Neural crest cell (in vitro differentiated cells): ENCODE results near the gene CCDC110. TPM values are rescaled to one million over a fixed set of nuclear protein-coding genes. Genes with fewer than 3 reads are reported as not detected.
"Not testable (repeated sequence)": the region's sequence is repeated elsewhere in the genome, so short reads cannot be mapped to it uniquely, and the experiment has no call there.

Experiments
- DNase-seq: peaks from one replicate; pipeline ENCODE4 v3.0.0; 2021; ENCODE audit warnings: low read depth, mixed read lengths, low spot score
- H3K27ac Mint-ChIP-seq: one replicate; pipeline ENCODE4 v1.8.0; 2021; ENCODE audit warnings: mild to moderate bottlenecking, mixed read lengths; ENCODE audit not compliant: unreplicated experiment
- H3K27me3 Mint-ChIP-seq: 2 replicates; pipeline ENCODE4 v1.8.0; 2021; ENCODE audit warnings: low read depth, mild to moderate bottlenecking, mixed read lengths
- H3K36me3 Mint-ChIP-seq: 2 replicates; pipeline ENCODE4 v1.8.0; 2021; ENCODE audit warnings: low read depth, mild to moderate bottlenecking, mixed read lengths
- H3K4me1 Mint-ChIP-seq: 2 replicates; pipeline ENCODE4 v1.8.0; 2021; ENCODE audit warnings: mixed read lengths
- H3K4me3 Mint-ChIP-seq: one replicate; pipeline ENCODE4 v1.8.0; 2021; ENCODE audit warnings: mild to moderate bottlenecking, mixed read lengths
- H3K9me3 Mint-ChIP-seq: 2 replicates; pipeline ENCODE4 v1.8.0; 2021; ENCODE audit warnings: mixed read lengths
- total RNA-seq: library from RNA; stranded (reverse); gene quantifications from 2 replicates; pipeline ENCODE4 v1.2.1, GENCODE V29; 2021
- TF ChIP-seq, protein P1 (sequence below): fragments of 200-600 bp; sonication (generic); conservative IDR thresholded peaks from 2 replicates; pipeline ENCODE4 v1.5.0; 2021; ENCODE audit warnings: antibody characterized with exemption, mild to moderate bottlenecking

Gene CCDC110
- total RNA-seq, 1 donor from 2014 or later = 0.16 TPM

- DNase-seq = no peak
- Mint-ChIP-seq H3K27ac (no peak overlapping the region), H3K9me3 (no peaks in the 10 kb centered on the region), H3K36me3 (no peaks in the 10 kb centered on the region), H3K4me1 (no peaks in the 10 kb centered on the region), H3K4me3 (no peak overlapping the region), H3K27me3 (no peaks in the 10 kb centered on the region)
- TF ChIP-seq, protein P1, sequence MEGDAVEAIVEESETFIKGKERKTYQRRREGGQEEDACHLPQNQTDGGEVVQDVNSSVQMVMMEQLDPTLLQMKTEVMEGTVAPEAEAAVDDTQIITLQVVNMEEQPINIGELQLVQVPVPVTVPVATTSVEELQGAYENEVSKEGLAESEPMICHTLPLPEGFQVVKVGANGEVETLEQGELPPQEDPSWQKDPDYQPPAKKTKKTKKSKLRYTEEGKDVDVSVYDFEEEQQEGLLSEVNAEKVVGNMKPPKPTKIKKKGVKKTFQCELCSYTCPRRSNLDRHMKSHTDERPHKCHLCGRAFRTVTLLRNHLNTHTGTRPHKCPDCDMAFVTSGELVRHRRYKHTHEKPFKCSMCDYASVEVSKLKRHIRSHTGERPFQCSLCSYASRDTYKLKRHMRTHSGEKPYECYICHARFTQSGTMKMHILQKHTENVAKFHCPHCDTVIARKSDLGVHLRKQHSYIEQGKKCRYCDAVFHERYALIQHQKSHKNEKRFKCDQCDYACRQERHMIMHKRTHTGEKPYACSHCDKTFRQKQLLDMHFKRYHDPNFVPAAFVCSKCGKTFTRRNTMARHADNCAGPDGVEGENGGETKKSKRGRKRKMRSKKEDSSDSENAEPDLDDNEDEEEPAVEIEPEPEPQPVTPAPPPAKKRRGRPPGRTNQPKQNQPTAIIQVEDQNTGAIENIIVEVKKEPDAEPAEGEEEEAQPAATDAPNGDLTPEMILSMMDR = no peak
Measured at GRCh38 chr4:185514182-185514697, 42.7 kb upstream of the CCDC110 start.

DNA sequence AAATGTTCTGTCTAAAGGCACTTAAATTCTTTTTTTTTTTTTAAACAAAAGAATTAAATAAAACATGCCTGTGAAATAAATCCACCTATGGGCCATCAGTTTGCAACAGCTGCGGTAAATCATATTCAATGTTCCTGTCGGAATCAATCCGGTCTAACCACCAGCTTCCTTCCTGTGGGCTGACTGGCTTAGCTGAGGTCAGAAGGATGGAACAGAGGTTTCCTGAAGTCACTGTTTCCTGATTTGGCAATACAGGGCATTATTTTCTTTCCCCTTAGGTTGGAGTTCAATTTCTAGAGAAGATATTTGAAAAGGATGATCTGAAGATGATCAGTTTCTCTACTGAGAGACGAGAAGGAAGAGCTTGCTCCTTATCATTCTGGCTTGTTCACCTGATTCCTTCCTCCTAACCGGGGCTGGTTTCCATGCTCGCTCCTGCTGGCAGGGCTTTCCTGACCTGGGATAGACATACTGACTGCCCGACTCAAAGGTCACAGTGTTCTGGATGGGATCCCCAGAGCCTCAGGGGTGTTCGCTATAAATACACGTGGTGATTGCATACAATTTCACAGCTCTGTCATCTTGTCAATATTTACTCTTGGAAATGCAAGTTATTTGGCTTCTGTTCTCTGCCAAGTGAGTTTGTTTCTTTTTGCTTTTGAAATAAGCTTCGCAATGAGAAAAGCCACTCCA, 42.1 kb upstream of the CCDC110 start:
- no peaks in the 10 kb centered on the region for H3K36me3 Mint-ChIP-seq

DNA sequence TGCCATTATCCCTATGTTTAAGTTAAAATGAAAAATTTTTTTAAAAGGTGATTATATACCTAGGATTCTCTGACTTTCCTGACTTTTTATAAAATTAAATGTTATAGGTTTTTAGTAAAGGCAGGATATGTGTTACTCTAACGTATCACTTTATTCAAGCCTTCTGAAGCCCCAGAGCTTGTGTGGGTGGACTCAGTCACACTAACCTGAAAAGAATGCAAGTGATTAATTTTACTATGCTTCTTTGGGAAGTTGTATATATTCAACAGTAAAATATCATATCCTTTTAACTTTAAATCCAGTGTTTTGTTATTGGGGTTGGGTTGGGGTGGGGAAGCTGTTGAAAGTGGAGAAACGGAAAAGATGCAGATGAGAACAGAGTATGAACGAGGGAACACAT, 41.0 kb upstream of the CCDC110 start:
- no peaks in the 10 kb centered on the region for H3K9me3 Mint-ChIP-seq

More for the DNA sequence above, 42.1 kb upstream of the CCDC110 start:
- Mint-ChIP-seq H3K9me3 (no peaks in the 10 kb centered on the region), H3K4me1 (no peaks in the 10 kb centered on the region), H3K27ac (no peak overlapping the region), H3K27me3 (no peaks in the 10 kb centered on the region), H3K4me3 (no peak overlapping the region)
- TF ChIP-seq, protein P1 = no peak
- no peak for DNase-seq

DNA sequence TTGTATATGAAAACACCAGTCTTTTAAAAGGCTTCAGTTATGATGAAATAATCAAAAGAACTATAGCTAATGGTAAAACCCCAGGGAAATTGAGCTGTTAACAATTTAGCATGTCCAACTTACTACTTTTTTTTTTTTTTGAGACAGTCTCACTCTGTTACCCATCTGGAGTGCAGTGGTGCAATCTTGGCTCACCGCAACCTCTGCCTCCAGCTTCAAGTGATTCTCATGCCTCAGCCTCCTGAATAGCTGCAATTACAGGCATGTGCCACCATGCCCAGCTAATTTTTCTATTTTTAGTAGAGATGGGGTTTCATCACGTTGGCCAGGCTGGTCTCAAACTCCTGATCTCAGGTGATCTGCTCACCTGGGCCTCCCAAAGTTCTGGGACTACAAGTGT, 39.7 kb upstream of the CCDC110 start:
- H3K4me1 Mint-ChIP-seq, DNase-seq, H3K4me3 Mint-ChIP-seq, H3K27ac Mint-ChIP-seq, H3K27me3 Mint-ChIP-seq, H3K9me3 Mint-ChIP-seq, H3K36me3 Mint-ChIP-seq: not testable (repeated sequence)

More for the DNA sequence above, 41.0 kb upstream of the CCDC110 start:
- TF ChIP-seq, protein P1 = no peak
- no peak overlapping the region for H3K4me3 Mint-ChIP-seq
- DNase-seq = no peak
- no peak overlapping the region for H3K27ac Mint-ChIP-seq
- H3K27me3 Mint-ChIP-seq = no peaks in the 10 kb centered on the region
- H3K4me1 Mint-ChIP-seq = no peaks in the 10 kb centered on the region
- no peaks in the 10 kb centered on the region for H3K36me3 Mint-ChIP-seq

DNA sequence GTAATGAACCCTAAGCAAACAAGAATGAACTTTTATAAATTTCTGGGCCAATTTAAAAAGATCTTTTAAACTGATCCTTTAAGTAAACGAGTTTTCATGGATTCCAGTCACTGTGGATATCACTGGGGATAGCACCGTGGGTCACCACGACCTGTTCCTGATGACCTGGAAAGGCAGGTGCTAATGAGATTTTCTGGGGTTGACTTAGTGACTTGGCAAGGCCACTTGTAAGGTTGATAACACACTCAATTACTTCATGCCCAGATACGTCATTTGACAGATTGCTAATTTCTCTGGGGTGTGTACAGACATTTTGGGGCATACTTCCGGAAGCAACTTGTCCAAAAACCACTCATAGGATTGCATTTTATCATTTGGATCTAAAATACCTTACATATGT, 39.3 kb upstream of the CCDC110 start:
- Mint-ChIP-seq H3K36me3 (no peaks in the 10 kb centered on the region), H3K27me3 (no peaks in the 10 kb centered on the region), H3K27ac (no peak overlapping the region), H3K4me3 (no peak overlapping the region), H3K9me3 (no peaks in the 10 kb centered on the region), H3K4me1 (no peaks in the 10 kb centered on the region)
- no peak for DNase-seq
- TF ChIP-seq, protein P1 = no peak

DNA sequence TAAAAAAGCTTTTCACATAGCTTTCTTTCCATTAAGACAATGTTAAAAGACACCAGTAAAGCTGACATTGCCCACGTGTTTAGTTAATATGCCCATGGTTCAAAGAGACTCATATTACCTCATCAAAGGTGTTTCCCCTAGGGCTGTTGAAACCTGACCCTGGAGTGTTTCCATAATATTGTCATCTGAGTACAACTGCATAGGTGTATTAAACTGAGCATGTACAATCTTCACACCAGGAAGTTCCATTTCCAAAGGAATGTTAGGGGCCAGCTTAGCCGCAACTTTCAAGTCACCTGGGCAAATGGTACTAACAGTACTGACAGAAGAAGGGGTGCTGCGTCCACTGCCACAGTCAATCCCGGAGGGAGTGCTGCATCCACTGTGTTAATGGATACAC, 36.6 kb upstream of the CCDC110 start:
- TF ChIP-seq, protein P1 = no peak
- H3K27ac Mint-ChIP-seq = no peak overlapping the region
- peaks cover 4% of the 10 kb centered on the region for H3K4me1 Mint-ChIP-seq
- no peak overlapping the region for H3K4me3 Mint-ChIP-seq
- H3K27me3 Mint-ChIP-seq = no peaks in the 10 kb centered on the region
- peaks cover 3% of the 10 kb centered on the region for H3K36me3 Mint-ChIP-seq
- no peaks in the 10 kb centered on the region for H3K9me3 Mint-ChIP-seq
- DNase-seq = no peak
